SJCRH30 (cell line): Measurements from ENCODE around the gene HSPBAP1. TPM values are rescaled to one million over a fixed set of nuclear protein-coding genes. Genes with fewer than 3 reads are reported as not detected.
A peak's percentile ranks its signal among the peaks of the same experiment; 100 is the strongest.

Source experiments
- DNase-seq, 2 experiments: peaks; one replicate each; pipeline ENCODE4 v3.0.0-alpha.2; 2015 to 2020
- H3K27ac ChIP-seq: fragments of 250-450 bp; sonication (Bioruptor Pico); 2 replicates; pipeline ENCODE4 v1.5.1; 2020; ENCODE audit warnings: mild to moderate bottlenecking, moderate library complexity
- H3K27me3 ChIP-seq: fragments of 250-450 bp; sonication (Bioruptor Pico); 2 replicates; pipeline ENCODE4 v1.5.1; 2020; ENCODE audit warnings: mild to moderate bottlenecking, moderate library complexity
- H3K36me3 ChIP-seq: fragments of 250-450 bp; sonication (Bioruptor Pico); 2 replicates; pipeline ENCODE4 v1.5.1; 2020; ENCODE audit warnings: mild to moderate bottlenecking, moderate library complexity
- H3K4me1 ChIP-seq: fragments of 250-450 bp; sonication (Bioruptor Pico); 2 replicates; pipeline ENCODE4 v1.5.1; 2020; ENCODE audit warnings: mild to moderate bottlenecking, moderate library complexity
- H3K4me3 ChIP-seq: fragments of 250-450 bp; sonication (Bioruptor Pico); 2 replicates; pipeline ENCODE4 v1.5.1; 2020; ENCODE audit warnings: mild to moderate bottlenecking, moderate library complexity
- H3K9me3 ChIP-seq: fragments of 250-450 bp; sonication (Bioruptor Pico); replicated peaks from 2 replicates; pipeline ENCODE4 v1.5.1; 2020; ENCODE audit warnings: mild to moderate bottlenecking, moderate library complexity
- total RNA-seq: library from RNA; depleted of rRNA; stranded (reverse); fragments of >200 nt; shearing (Covaris generic); gene quantifications from 2 replicates; pipeline ENCODE4 v1.2.3, GENCODE V29; 2014; rRNA removed

The HSPBAP1 gene
- total RNA-seq, result 10.2 and 14.2 TPM in 2 replicates

- Histone ChIP-seq H3K9me3 (no peaks in the 10 kb centered on the region), H3K4me3 (peak within 1 kb of the TSS; percentile 88), H3K36me3 (no peaks in the 10 kb centered on the region), H3K4me1 (no peaks in the 10 kb centered on the region; the same call in 1 of the 2 replicates), H3K27ac (peak within 1 kb of the TSS; percentile 90), H3K27me3 (no peaks in the 10 kb centered on the region)
- DNase-seq, result peak; percentile 93
Observed at GRCh38 chr3:122793568-122794416, at the start of gene HSPBAP1. HSPBAP1 (minus strand) TSS chr3:122793831; CDS start chr3:122793680, 151 bp downstream.

- no peak overlapping the region for H3K27ac ChIP-seq
- H3K4me1 ChIP-seq, result no peaks in the 10 kb centered on the region
- DNase-seq, result no peak
- peaks cover 4% of the 10 kb centered on the region for H3K36me3 ChIP-seq
- no peak overlapping the region for H3K4me3 ChIP-seq
- H3K9me3 ChIP-seq, result no peaks in the 10 kb centered on the region; the same call in 1 of the 2 replicates
- H3K27me3 ChIP-seq, result no peaks in the 10 kb centered on the region
Observed at GRCh38 chr3:122835590-122835989, 42.0 kb upstream of the HSPBAP1 start.

GRCh38 chr3:122828281-122828680 is 34.6 kb upstream of the HSPBAP1 start:
- Histone ChIP-seq H3K36me3 (peaks cover 10% of the 10 kb centered on the region; the same call in 1 of the 2 replicates), H3K9me3 (no peaks in the 10 kb centered on the region), H3K27ac (no peak overlapping the region), H3K27me3 (no peaks in the 10 kb centered on the region), H3K4me1 (0 out of 2 replicates have a peak, but pooled peaks cover 2% of the 10 kb centered on the region), H3K4me3 (no peak overlapping the region)
- no peak for DNase-seq

- no peak for DNase-seq
- Histone ChIP-seq H3K4me1 (0 out of 2 replicates have a peak, but pooled peaks cover 2% of the 10 kb centered on the region), H3K36me3 (peaks cover 9% of the 10 kb centered on the region; the same call in 1 of the 2 replicates), H3K27me3 (no peaks in the 10 kb centered on the region), H3K27ac (no peak overlapping the region), H3K9me3 (no peaks in the 10 kb centered on the region), H3K4me3 (no peak overlapping the region)
Observed at GRCh38 chr3:122826278-122826677, 32.6 kb upstream of the HSPBAP1 start.

- no peaks in the 10 kb centered on the region for H3K27me3 ChIP-seq
- DNase-seq, result no peak
Observed at GRCh38 chr3:122825460-122825859, 31.8 kb upstream of the HSPBAP1 start.

GRCh38 chr3:122824465-122825381 is 31.1 kb upstream of the HSPBAP1 start:
- DNase-seq, result no peak

More at GRCh38 chr3:122825460-122825859, 31.8 kb upstream of the HSPBAP1 start:
- Histone ChIP-seq H3K4me3 (no peak overlapping the region), H3K4me1 (0 out of 2 replicates have a peak, but pooled peaks cover 2% of the 10 kb centered on the region), H3K27ac (no peak overlapping the region), H3K36me3 (peaks cover 9% of the 10 kb centered on the region; the same call in 1 of the 2 replicates), H3K9me3 (no peaks in the 10 kb centered on the region)

GRCh38 chr3:122816587-122816986 is 23.0 kb upstream of the HSPBAP1 start:
- Histone ChIP-seq H3K27ac (no peak overlapping the region), H3K27me3 (no peaks in the 10 kb centered on the region), H3K4me1 (no peaks in the 10 kb centered on the region), H3K4me3 (no peak overlapping the region), H3K9me3 (no peaks in the 10 kb centered on the region), H3K36me3 (peaks cover 3% of the 10 kb centered on the region; the same call in 1 of the 2 replicates)
- DNase-seq, result no peak

More at GRCh38 chr3:122824465-122825381, 31.1 kb upstream of the HSPBAP1 start:
- Histone ChIP-seq H3K4me3 (no peak overlapping the region), H3K27ac (no peak overlapping the region), H3K4me1 (0 out of 2 replicates have a peak, but pooled peaks cover 2% of the 10 kb centered on the region), H3K36me3 (peaks cover 12% of the 10 kb centered on the region; the same call in 1 of the 2 replicates), H3K9me3 (no peaks in the 10 kb centered on the region), H3K27me3 (no peaks in the 10 kb centered on the region)

GRCh38 chr3:122810734-122811133 is 17.1 kb upstream of the HSPBAP1 start:
- Histone ChIP-seq H3K9me3 (no peaks in the 10 kb centered on the region), H3K36me3 (no peaks in the 10 kb centered on the region), H3K4me1 (peaks cover 6% of the 10 kb centered on the region; the same call in 1 of the 2 replicates), H3K4me3 (no peak overlapping the region), H3K27me3 (no peaks in the 10 kb centered on the region), H3K27ac (no peak overlapping the region)
- DNase-seq, result peak in 1 of 2 experiments; percentile 6

- Histone ChIP-seq H3K4me1 (no peaks in the 10 kb centered on the region), H3K9me3 (no peaks in the 10 kb centered on the region), H3K27ac (no peak overlapping the region), H3K4me3 (no peak overlapping the region), H3K36me3 (no peaks in the 10 kb centered on the region; the same call in 1 of the 2 replicates), H3K27me3 (no peaks in the 10 kb centered on the region)
- DNase-seq, result no peak
Observed at GRCh38 chr3:122803977-122804376, 10.3 kb upstream of the HSPBAP1 start.

GRCh38 chr3:122802323-122802722 is 8.7 kb upstream of the HSPBAP1 start:
- H3K36me3 ChIP-seq, result no peaks in the 10 kb centered on the region; the same call in 1 of the 2 replicates
- no peaks in the 10 kb centered on the region for H3K27me3 ChIP-seq
- no peaks in the 10 kb centered on the region for H3K9me3 ChIP-seq
- no peak for DNase-seq
- no peak overlapping the region for H3K27ac ChIP-seq
- no peaks in the 10 kb centered on the region for H3K4me1 ChIP-seq
- no peak overlapping the region for H3K4me3 ChIP-seq

- DNase-seq, result no peak
- no peaks in the 10 kb centered on the region for H3K9me3 ChIP-seq
- no peak overlapping the region for H3K4me3 ChIP-seq
- H3K36me3 ChIP-seq, result no peaks in the 10 kb centered on the region; the same call in 1 of the 2 replicates
- no peaks in the 10 kb centered on the region for H3K27me3 ChIP-seq
- H3K27ac ChIP-seq, result no peak overlapping the region
- H3K4me1 ChIP-seq, result no peaks in the 10 kb centered on the region; the same call in 1 of the 2 replicates
Observed at GRCh38 chr3:122800706-122801237, 7.1 kb upstream of the HSPBAP1 start.

GRCh38 chr3:122800031-122800430 is 6.4 kb upstream of the HSPBAP1 start:
- no peak overlapping the region for H3K4me3 ChIP-seq
- no peaks in the 10 kb centered on the region; the same call in 1 of the 2 replicates for H3K4me1 ChIP-seq
- no peaks in the 10 kb centered on the region for H3K27me3 ChIP-seq
- no peaks in the 10 kb centered on the region; the same call in 1 of the 2 replicates for H3K36me3 ChIP-seq
- no peaks in the 10 kb centered on the region for H3K9me3 ChIP-seq
- no peak overlapping the region for H3K27ac ChIP-seq
- DNase-seq, result no peak

- H3K9me3 ChIP-seq, result no peaks in the 10 kb centered on the region
- H3K4me1 ChIP-seq, result no peaks in the 10 kb centered on the region; the same call in 1 of the 2 replicates
- no peak for DNase-seq
- no peaks in the 10 kb centered on the region; the same call in 1 of the 2 replicates for H3K36me3 ChIP-seq
- H3K27me3 ChIP-seq, result no peaks in the 10 kb centered on the region
- no peak overlapping the region for H3K4me3 ChIP-seq
- no peak overlapping the region for H3K27ac ChIP-seq
Observed at GRCh38 chr3:122799322-122799721, 5.7 kb upstream of the HSPBAP1 start.

GRCh38 chr3:122797291-122797690 is 3.7 kb upstream of the HSPBAP1 start:
- Histone ChIP-seq H3K27me3 (no peaks in the 10 kb centered on the region), H3K36me3 (no peaks in the 10 kb centered on the region), H3K4me1 (no peaks in the 10 kb centered on the region; the same call in 1 of the 2 replicates), H3K9me3 (no peaks in the 10 kb centered on the region), H3K4me3 (no peak overlapping the region), H3K27ac (no peak overlapping the region)
- DNase-seq, result no peak
